Right lobe of liver (tissue), 4 donors: Measurements from ENCODE around the gene RPGRIP1.

Experiments used
- CTCF ChIP-seq, 4 donors: fragments of 200-600 bp in 3 of 4; fragments of 450-650 bp in 1 of 4; IDR thresholded peaks; one replicate each; pipeline versions ENCODE4 v1.5.1 to v1.8.0; 2016 to 2022; ENCODE audit warnings: antibody characterized with exemption in 4 of 4, mild to moderate bottlenecking in 2 of 4
- POLR2A ChIP-seq: fragments of 450-650 bp; IDR thresholded peaks from one replicate; pipeline ENCODE4 v1.6.1; 2017; ENCODE audit warnings: antibody characterized with exemption, mild to moderate bottlenecking
- donor health status: DM: no; HTN: no; CAD: no.
- donor health status: DM: no; HTN: no; CAD: no.
- donor health status: DM: no; HTN: yes; CAD: no.

- TF ChIP-seq CTCF (IDR thresholded peaks at IDR 0.05): peak in 3 of 4 donors; percentile 30 to 35 (median 34)
- TF ChIP-seq POLR2A: no peak
Observed at GRCh38 chr14:21233457-21234076, 46.3 kb upstream of the RPGRIP1 start.
